ENCODE measurements around the gene TMCC3. TPM values are rescaled to one million over a fixed set of nuclear protein-coding genes. Genes with fewer than 3 reads are reported as not detected.
"Not testable (repeated sequence)": the region's sequence is repeated elsewhere in the genome, so short reads cannot be mapped to it uniquely, and the experiment has no call there.

Gene TMCC3
- total RNA-seq, 3 donors from 2014 or later (not counting 1 experiment from before 2014, with no cell fraction given): 20.1 to 29.3 (median 21.6) TPM

DNA sequence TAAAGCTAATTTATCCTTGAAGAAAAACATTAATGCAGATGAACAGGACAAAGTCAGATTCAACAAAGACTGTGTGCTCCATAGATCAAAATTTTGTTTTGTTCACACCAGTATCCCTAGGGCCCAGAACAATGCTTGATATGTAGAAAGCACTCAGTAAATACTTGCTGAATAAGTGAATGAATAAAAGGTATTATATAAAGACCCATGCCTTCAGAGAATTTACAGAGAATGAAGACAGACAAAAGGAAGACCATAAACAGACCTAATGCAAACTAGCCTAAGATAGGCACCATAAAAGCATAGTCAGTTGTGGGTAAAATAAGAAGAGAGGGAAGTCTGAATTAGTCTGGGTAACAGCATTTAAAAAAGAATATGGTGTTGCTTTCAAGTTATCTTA is 47.3 kb upstream of the TMCC3 start:
- Mint-ChIP-seq H3K36me3 (no peaks in the 10 kb centered on the region), H3K4me3 (no peak overlapping the region), H3K27ac (no peak overlapping the region), H3K4me1 (peaks cover 19 to 31% of the 10 kb centered on the region in 2 donors), H3K27me3 (ENCODE audit: low read depth in 2 of 2) (peaks cover 0 to 4% of the 10 kb centered on the region in 2 donors), H3K9me3 (no peaks in the 10 kb centered on the region)
- Histone ChIP-seq H3K27ac (ENCODE audit: low read length) (no peak overlapping the region), H3K36me3 (ENCODE audit: control insufficient read depth, insufficient read depth, low read length) (no peaks in the 10 kb centered on the region), H3K4me1 (ENCODE audit: control insufficient read depth, insufficient read depth, low read length) (no peaks in the 10 kb centered on the region), H3K9me3 (ENCODE audit: control insufficient read depth, insufficient read depth, low read length) (no peaks in the 10 kb centered on the region), H3K27me3 (ENCODE audit: control insufficient read depth, insufficient read depth, low read length) (no peaks in the 10 kb centered on the region), H3K4me3 (ENCODE audit: low read length) (no peak overlapping the region)
- ATAC-seq (no peak), DNase-seq (no peak)
- intact Hi-C loops (cut with micrococcal nuclease): no loop called here
- TF ChIP-seq CTCF (IDR thresholded peaks at IDR 0.05): no peak

DNA sequence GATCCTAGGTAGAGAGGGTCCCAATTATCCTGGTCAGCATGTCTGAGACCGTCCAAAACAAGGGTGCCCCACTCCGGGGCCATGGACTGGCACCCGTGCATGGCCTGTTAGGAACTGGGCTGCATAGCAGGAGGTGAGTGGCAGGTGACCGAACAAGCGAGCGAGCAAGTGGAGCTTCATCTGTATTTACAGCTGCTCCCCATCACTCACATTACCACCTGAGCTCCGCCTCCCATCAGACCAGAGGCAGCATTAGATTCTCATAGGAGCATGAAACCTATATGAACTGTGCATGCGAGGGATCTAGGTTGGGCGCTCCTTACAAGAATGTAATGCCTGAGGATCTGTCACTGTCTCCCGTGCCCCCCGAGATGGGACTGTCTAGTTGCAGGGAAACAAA is 44.4 kb upstream of the TMCC3 start:
- H3K36me3 Mint-ChIP-seq: no peaks in the 10 kb centered on the region
- intact Hi-C loops (cut with micrococcal nuclease): no loop called here
- Histone ChIP-seq H3K27ac (ENCODE audit: low read length) (no peak overlapping the region), H3K36me3 (ENCODE audit: control insufficient read depth, insufficient read depth, low read length) (no peaks in the 10 kb centered on the region), H3K4me1 (ENCODE audit: control insufficient read depth, insufficient read depth, low read length) (no peaks in the 10 kb centered on the region), H3K4me3 (ENCODE audit: low read length) (no peak overlapping the region), H3K27me3 (ENCODE audit: control insufficient read depth, insufficient read depth, low read length) (no peaks in the 10 kb centered on the region), H3K9me3 (ENCODE audit: control insufficient read depth, insufficient read depth, low read length) (no peaks in the 10 kb centered on the region)
- no peak overlapping the region for H3K4me3 Mint-ChIP-seq
- H3K27ac Mint-ChIP-seq: no peak overlapping the region
- no peaks in the 10 kb centered on the region for H3K9me3 Mint-ChIP-seq
- no peak for TF ChIP-seq CTCF (IDR thresholded peaks at IDR 0.05)
- DNase-seq (no peak), ATAC-seq (no peak)
- WGBS (ENCODE audit: insufficient coverage): 97% methylated on average over 11 of the region's 11 CpGs
- H3K27me3 Mint-ChIP-seq (ENCODE audit: low read depth in 2 of 2): no peaks in the 10 kb centered on the region
- peaks cover 12 to 26% of the 10 kb centered on the region in 2 donors for H3K4me1 Mint-ChIP-seq

DNA sequence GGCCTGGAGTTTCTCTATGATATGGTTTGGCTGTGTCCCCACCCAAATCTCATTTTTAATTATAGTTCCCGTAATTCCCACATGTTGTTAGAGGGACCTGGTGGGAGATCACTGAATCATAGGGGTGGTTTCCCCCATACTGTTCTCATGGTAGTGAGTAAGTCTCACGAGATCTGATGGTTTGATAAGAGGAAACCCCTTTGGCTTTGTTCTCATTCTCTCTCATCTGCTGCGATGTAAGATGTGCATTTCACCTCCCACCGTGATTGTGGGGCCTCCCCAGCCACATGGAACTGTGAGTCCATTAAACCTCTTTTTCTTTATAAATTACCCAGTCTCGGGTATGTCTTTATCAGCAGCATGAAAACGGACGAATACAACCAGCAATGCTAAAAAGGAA is 42.5 kb upstream of the TMCC3 start:
- H3K27me3 Mint-ChIP-seq (ENCODE audit: low read depth in 2 of 2); H3K4me3 ChIP-seq (ENCODE audit: low read length); ATAC-seq; H3K27ac Mint-ChIP-seq; H3K27ac ChIP-seq (ENCODE audit: low read length); H3K36me3 ChIP-seq (ENCODE audit: control insufficient read depth, insufficient read depth, low read length); DNase-seq; H3K4me1 ChIP-seq (ENCODE audit: control insufficient read depth, insufficient read depth, low read length); H3K4me3 Mint-ChIP-seq; H3K9me3 Mint-ChIP-seq; H3K27me3 ChIP-seq (ENCODE audit: control insufficient read depth, insufficient read depth, low read length); H3K36me3 Mint-ChIP-seq; intact Hi-C loops (cut with micrococcal nuclease); H3K9me3 ChIP-seq (ENCODE audit: control insufficient read depth, insufficient read depth, low read length): not testable (repeated sequence)
- peaks cover 7 to 18% of the 10 kb centered on the region in 2 donors for H3K4me1 Mint-ChIP-seq
- 54% methylated on average over 6 of the region's 7 CpGs for WGBS (ENCODE audit: insufficient coverage)

DNA sequence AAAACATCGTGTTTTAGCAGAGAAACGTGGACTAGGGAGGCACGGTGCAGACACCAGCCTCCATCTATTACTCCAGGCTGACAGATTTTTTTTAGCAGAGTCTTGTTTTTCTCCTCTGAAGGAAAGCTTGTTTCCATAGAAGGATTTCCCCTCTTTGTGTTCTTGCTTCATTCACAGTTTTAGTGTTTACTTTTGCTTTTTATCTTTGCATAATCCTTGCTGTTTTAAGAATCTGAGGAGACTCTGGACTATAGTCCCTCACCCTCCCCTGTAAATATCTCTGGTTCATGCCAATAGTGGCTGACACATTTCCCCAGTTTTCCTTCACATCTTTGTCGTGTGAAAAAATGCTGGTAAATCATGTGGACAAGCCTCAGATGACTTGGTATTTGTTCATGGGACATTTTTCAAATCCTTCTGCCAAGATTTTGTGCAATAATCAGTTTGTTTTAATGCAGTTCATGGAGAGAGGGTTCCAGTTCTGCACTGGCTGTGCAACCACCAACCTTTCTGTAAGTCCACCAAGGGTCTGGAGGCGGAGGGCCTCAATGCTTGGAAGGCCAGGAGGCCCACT is 39.9 kb upstream of the TMCC3 start:
- WGBS (ENCODE audit: insufficient coverage): 38% methylated on average over 5 of the region's 5 CpGs
- H3K36me3 ChIP-seq (ENCODE audit: control insufficient read depth, insufficient read depth, low read length): no peaks in the 10 kb centered on the region
- H3K9me3 ChIP-seq (ENCODE audit: control insufficient read depth, insufficient read depth, low read length): no peaks in the 10 kb centered on the region
- Mint-ChIP-seq H3K36me3 (no peaks in the 10 kb centered on the region), H3K27me3 (ENCODE audit: low read depth in 2 of 2) (no peaks in the 10 kb centered on the region), H3K9me3 (no peaks in the 10 kb centered on the region), H3K4me3 (no peak overlapping the region), H3K27ac (no peak overlapping the region), H3K4me1 (peaks cover 7 to 18% of the 10 kb centered on the region in 2 donors)
- no peaks in the 10 kb centered on the region for H3K27me3 ChIP-seq (ENCODE audit: control insufficient read depth, insufficient read depth, low read length)
- DNase-seq (no peak), ATAC-seq (no peak)
- intact Hi-C loops (cut with micrococcal nuclease): no loop called here
- H3K4me1 ChIP-seq (ENCODE audit: control insufficient read depth, insufficient read depth, low read length): no peaks in the 10 kb centered on the region
- TF ChIP-seq CTCF (IDR thresholded peaks at IDR 0.05): no peak
- no peak overlapping the region for H3K27ac ChIP-seq (ENCODE audit: low read length)
- no peak overlapping the region for H3K4me3 ChIP-seq (ENCODE audit: low read length)
